HG02884 (cell line): ENCODE measurements around the gene FIS1.
A peak's percentile ranks its signal among the peaks of the same experiment; 100 is the strongest.
"Not testable (repeated sequence)": the region's sequence is repeated elsewhere in the genome, so short reads cannot be mapped to it uniquely, and the experiment has no call there.

Source experiments
- ATAC-seq: cut with Tn5 transposase; IDR thresholded peaks from one replicate; pipeline ENCODE4 v1.9.1; 2021; ENCODE audit warnings: mild to moderate bottlenecking, moderate library complexity; ENCODE audit not compliant: unreplicated experiment

Gene FIS1

GRCh38 chr7:101244375-101245146 is at the start of gene FIS1:
Gene FIS1, minus strand, starts transcription at chr7:101245081. Its CDS starts 77 bp downstream, at chr7:101245004.
- ATAC-seq, result peak; percentile 89

- no peak for ATAC-seq
Observed at GRCh38 chr7:101294039-101294831, 49.4 kb upstream of the FIS1 start.

GRCh38 chr7:101293069-101294021 is 48.5 kb upstream of the FIS1 start:
- ATAC-seq, result not testable (repeated sequence)

- not testable (repeated sequence) for ATAC-seq
Observed at GRCh38 chr7:101292566-101292965, 47.7 kb upstream of the FIS1 start.

- ATAC-seq, result not testable (repeated sequence)
Observed at GRCh38 chr7:101290186-101291037, 45.5 kb upstream of the FIS1 start.

- not testable (repeated sequence) for ATAC-seq
Observed at GRCh38 chr7:101289687-101290086, 44.8 kb upstream of the FIS1 start.

GRCh38 chr7:101288439-101288838 is 43.6 kb upstream of the FIS1 start:
- ATAC-seq, result no peak

- no peak for ATAC-seq
Observed at GRCh38 chr7:101287032-101287431, 42.2 kb upstream of the FIS1 start.

- ATAC-seq, result not testable (repeated sequence)
Observed at GRCh38 chr7:101285880-101286279, 41.0 kb upstream of the FIS1 start.

GRCh38 chr7:101285171-101285570 is 40.3 kb upstream of the FIS1 start:
- no peak for ATAC-seq

GRCh38 chr7:101280912-101281311 is 36.0 kb upstream of the FIS1 start:
- ATAC-seq, result not testable (repeated sequence)

- no peak for ATAC-seq
Observed at GRCh38 chr7:101278461-101279292, 33.8 kb upstream of the FIS1 start.

GRCh38 chr7:101277155-101277554 is 32.3 kb upstream of the FIS1 start:
- no peak for ATAC-seq

GRCh38 chr7:101273206-101273605 is 28.3 kb upstream of the FIS1 start:
- ATAC-seq, result no peak

GRCh38 chr7:101271021-101271420 is 26.1 kb upstream of the FIS1 start:
- no peak for ATAC-seq

GRCh38 chr7:101269664-101270063 is 24.8 kb upstream of the FIS1 start:
- no peak for ATAC-seq

- no peak for ATAC-seq
Observed at GRCh38 chr7:101265622-101266516, 21.0 kb upstream of the FIS1 start.

- not testable (repeated sequence) for ATAC-seq
Observed at GRCh38 chr7:101264102-101264706, 19.3 kb upstream of the FIS1 start.
